Erythroblast (primary cell): ENCODE data around the gene RNASE1.
"Not testable (repeated sequence)": the region's sequence is repeated elsewhere in the genome, so short reads cannot be mapped to it uniquely, and the experiment has no call there.

Experiments
- DNase-seq, 2 experiments: peaks; one replicate each; lab custom pipeline; 2025; lab: John Stamatoyannopoulos, UW
- GATA1 ChIP-seq: IDR thresholded peaks from 2 replicates; pipeline ENCODE4 v1.6.1; 2011; ENCODE audit warnings: low read depth, mild to moderate bottlenecking, control low read depth, low read length, moderate library complexity
- POLR2A ChIP-seq: IDR thresholded peaks from 2 replicates; pipeline ENCODE4 v1.6.1; 2011; ENCODE audit warnings: mild to moderate bottlenecking, low read length

The RNASE1 gene

DNA sequence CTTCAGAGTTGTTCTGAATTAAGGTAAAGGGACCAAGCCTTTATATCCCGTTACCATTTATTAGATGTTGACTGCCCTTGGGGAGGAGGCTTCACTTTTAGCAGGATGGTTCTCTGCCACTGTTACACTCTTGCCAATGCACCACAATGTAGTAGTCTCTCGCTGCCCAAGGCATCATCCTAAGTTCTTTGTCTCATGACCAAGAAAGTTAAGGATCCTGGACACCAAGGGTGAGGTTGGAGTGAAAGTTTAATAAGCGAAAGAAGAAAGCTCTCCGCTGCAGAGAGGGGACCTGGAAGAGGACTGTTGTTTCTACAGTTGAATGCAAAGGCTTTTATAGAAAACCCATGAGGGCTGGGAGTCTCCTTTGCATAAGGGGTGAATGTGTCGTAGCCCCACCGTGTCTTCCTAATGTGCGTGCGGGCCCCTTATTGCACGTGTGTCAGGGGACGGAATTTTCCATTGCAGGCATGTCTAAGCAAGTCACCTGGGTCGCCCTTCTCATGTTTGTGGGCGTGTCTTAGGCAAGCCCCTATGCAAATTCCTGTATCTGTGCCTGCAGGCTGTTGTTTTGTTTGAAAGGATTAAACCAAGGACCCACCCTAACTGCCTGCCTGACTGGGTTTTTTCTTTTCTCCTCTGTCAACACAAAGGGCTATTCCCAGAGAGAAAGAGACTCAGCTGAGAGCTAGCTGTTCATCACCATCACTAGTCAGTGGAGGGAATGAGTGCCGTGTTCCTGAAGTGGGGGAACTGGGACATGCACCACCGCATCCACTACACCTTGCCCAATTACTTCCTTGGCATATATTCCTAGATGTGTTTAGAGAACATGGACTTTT lies 17.6 kb upstream of the RNASE1 start:
- TF ChIP-seq POLR2A (peak; percentile 47), GATA1 (no peak)
- peak; percentile 39 to 79 for DNase-seq

DNA sequence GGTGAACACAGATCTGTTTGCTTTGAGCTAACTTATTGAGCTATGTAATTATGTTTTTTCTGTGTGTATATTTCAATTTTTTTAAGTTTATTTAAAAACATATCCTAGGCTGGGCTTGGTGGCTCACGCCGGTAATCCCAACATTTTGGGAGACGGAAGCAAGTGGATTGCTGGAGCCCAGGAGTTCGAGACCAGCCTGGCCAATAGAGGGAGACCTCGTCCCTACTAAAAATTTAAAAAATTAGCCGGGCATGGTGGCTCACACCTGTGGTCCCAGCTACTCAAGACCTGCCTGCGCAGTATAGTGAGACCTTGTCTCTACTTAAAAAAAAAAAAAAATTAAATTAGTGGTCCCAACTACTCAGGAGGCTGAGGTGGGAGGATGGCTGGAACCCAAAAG lies 16.2 kb upstream of the RNASE1 start:
- no peak for DNase-seq
- TF ChIP-seq GATA1, result no peak
- TF ChIP-seq POLR2A, result no peak

DNA sequence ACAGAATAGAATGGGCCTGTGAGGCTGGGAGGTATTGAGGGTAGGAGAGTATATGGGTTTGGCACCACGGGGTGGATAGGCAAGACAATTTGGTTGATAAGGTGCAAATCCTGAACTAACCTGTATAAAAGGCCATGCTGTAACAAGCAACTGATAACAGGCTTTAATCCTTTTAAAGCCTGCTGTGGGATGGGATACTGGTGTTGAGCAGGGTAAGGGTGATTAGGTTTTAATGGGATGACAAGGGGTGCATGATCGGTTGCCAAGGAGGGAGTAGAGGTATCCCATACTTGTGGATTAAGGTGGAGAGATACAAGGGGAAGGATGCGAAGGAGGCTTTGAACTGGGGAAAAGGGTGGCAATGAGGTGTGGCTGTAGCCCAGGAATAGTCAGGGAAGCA lies 13.3 kb upstream of the RNASE1 start:
- DNase-seq, result not testable (repeated sequence)

DNA sequence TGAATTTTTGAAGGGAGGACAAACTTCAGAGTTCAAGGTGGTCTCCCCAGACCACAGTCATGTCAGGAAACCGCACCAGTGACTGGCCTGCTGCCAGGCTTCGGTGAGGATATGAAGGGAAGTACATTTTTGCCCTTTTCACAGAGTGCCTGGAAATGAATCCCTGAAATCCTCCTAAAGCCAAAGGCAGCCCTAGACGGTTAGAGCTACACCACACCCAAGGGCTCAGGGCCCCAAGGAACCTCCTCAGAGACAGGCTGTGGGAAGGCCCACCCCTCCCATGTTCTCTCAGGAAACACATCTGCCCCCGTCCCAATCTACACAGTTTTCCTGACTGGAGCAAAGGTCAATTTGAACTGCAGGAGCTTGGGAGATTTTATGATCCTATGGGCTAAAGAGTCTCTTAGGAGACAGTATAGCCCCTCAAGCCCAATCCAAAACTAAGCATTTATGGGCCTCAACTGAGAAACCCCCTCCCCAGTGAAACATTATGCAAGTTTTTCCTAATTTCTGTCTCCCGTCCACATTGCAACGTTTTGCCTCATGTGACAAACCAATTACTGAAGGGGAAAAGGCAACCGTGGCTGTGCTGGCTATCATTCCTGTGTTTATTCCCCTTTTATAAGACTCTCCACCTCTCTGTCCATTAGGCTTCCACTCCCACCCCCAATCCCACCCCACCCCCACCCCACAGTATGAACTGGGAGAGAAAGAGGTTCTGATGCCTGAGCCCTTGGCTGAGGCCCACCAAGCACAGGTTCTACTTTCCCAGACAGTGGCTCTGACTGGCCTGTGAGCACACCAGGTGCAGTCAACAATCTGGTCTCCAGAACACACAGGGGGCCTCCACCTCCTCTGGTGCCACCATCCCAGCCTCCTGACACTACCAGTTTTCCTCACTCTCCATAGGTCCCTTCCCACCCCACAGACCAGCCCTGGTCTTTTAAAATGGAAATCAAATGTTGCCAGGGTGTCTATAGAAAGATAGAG lies 9.6 kb upstream of the RNASE1 start:
- DNase-seq, result no peak
- no peak for TF ChIP-seq POLR2A
- no peak for TF ChIP-seq GATA1

DNA sequence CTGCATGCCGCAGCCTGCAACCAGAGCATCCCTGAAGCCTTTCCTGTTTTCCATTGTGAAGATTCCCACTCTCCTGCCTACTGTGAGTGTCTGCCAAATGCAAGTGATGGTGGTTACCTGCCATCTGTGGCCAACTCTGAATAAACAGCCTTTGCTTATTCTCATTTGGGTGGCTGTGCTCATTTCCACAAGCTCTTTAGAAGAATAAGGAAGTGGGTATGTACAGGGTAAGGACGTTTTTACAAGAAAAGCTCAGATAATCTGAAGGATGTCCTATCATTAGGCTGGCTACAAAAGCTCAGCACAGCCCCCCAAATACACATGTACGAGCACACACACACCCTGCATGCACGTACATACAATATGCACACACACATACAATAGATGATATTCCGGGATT lies 7.3 kb upstream of the RNASE1 start:
- TF ChIP-seq POLR2A, result no peak
- no peak for TF ChIP-seq GATA1
- DNase-seq, result no peak

DNA sequence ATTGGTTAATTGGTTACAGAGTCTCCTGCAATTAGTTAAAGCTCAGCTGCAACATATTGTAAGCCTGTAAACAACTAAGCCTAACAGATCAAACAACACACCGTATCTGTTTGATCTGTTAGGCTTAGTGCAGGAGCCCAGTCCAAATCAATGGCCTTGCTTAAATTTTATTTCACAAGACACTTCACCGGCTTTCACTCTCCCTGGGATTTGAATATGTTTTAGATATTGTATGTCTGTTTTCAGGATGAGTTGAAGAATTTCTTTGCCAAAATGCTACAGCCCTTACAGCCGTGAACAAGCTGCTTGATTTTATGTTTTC lies 5.5 kb upstream of the RNASE1 start:
- no peak for DNase-seq
- no peak for TF ChIP-seq GATA1
- TF ChIP-seq POLR2A, result no peak

DNA sequence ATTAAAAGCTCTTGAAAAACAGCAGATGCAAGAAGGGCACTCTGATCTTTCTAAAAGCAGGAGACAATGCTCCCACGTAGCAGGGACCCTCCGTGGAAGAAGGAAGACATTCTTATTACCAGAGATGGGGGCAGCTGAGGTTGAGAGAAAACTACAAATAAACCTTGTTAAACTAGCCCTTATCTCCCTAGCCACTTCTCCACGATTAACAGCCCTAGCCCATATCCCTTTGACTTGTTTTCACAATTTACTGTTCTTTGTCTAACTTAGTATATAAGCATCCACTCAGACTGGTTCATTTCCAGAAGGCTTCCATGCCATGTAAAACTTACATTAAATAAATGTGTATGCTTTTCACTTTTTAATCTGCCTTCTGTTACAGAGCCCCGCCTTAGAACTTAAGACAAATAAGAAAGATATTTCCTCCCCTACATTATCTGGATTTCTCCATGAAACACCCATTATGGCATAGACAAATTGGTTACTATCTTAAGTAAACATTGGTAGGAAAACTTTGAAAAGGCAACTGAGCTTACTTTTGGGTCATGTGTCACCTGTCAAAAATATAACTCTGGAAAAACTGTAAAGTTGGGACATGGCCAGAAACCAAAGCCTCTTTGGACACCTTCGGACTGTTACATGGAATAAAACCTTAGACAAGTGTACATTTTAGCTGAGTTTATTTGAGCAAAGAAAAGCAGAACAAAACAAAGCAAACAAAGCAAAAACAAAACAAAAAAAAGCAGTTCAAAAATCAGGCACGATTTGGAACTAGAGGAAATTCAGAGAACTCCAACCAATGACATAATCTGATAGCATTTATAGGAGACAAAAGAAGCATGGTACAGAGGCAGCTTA lies 4.9 kb upstream of the RNASE1 start:
- TF ChIP-seq POLR2A (no peak), GATA1 (no peak)
- peak; percentile 26 to 47 for DNase-seq

DNA sequence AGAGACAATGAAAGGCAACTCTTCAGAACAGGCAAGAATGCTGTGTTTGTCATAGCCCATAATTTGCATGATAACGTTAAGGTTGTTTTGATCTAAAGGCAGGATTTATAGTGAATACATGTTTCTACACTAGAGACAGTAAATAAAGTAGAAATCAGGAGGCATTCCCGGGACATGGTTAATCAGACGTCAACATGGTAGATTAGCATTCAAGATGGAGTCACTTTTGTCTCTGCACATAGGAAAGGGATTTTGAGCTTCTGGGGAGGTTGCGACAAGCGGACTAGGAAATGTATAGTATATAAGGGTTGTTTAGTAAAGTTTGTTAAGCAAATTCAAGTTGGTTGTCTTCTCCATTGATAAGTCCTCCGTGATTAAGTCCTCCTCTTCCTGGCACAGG lies 2.8 kb upstream of the RNASE1 start:
- DNase-seq, result no peak
- TF ChIP-seq POLR2A, result no peak
- no peak for TF ChIP-seq GATA1

DNA sequence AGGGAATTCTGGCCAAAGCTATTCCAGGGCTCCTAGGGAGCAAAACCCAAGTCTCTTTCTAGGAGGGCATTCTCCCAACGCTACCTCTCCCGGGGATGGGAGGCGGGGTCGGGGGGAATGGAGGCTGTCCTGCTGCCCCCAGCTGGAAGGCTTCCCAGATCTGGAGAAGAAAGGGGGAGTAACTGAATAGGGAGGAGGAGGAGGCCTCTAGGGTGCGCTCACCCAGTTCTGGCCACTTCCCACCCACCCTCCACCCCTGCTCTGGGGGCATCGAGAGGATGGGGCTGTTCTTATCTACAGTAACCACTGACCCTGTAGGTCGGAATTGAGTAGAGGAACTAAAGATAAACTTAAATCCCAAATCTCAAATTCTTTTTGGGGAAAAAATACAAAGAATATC lies 579 bp upstream of the RNASE1 start:
- DNase-seq, result peak; percentile 36 to 59
- TF ChIP-seq GATA1, result no peak

DNA sequence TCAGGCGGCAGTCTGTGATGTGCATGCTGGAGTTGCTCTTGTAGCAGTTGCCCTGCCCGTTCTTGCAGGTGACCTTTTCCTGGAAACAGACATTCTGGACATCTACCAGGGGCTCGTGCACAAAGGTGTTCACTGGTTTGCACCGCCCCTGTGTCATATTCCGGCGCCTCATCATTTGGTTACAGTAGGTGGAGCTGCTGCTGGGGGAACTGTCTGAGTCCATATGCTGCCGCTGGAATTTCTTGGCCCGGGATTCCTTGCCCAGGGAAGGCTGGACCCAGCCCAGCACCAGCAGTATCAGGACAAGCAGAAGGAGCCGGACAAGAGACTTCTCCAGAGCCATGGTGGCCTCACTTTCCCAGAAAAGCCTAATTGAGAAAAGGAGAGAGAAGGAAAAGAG lies 918 bp downstream of the RNASE1 start:
- TF ChIP-seq POLR2A, result no peak
- no peak for TF ChIP-seq GATA1
- DNase-seq, result no peak

DNA sequence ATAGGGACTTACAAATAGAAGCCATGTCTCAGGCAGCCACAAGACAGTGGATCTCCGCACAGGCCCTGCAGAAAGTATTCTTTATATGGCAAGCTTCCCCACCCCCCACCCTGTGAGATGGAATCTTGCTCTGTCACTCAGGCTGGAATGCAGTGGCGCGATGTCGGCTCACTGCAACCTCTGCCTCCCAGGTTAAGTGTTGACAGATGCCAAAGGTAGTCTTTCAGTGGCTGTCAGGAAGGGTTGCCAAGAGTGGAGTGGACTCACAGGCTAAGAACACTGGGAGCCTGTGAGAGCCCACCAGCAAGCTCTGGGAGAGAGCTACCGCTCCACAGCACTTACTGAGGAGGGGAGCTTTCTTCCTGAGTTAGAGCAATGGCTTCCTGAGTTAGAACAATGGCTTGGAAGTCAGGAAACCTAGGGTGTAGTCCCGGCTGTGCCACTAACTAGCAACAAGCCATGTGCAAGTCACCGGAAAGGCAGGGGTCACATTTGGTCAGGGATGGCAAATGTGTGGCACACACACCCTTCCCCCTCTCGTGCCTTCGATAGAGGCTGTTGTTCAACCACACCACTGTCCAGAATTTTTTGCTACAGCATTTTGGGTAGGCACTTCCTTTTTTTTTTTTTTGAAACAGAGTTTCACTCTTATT lies 2.6 kb downstream of the RNASE1 start:
- DNase-seq, result peak; percentile 85 to 87
- TF ChIP-seq POLR2A (peak; percentile 42), GATA1 (no peak)

DNA sequence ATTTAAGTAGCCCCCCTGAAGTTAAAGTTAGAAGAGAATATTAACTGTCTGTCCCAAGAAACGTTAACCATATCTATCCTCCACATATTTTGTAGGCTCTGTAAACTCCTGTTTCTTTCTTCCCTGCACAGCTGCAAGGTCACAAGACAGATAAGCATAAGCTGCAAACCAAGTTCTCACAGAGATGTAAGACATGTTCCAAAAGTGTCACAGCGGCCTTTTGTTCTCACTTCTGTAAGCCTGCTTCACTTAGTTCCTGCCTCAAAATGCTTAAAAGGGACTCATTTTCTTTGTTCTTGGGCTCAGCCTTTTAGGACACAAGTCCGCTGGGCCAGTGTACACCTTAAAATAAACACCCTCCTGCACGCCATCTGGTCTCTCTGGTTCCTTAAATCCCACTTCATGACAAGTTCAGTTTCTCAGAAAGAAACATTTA lies 3.2 kb downstream of the RNASE1 start:
- peak; percentile 89 to 96 for DNase-seq

DNA sequence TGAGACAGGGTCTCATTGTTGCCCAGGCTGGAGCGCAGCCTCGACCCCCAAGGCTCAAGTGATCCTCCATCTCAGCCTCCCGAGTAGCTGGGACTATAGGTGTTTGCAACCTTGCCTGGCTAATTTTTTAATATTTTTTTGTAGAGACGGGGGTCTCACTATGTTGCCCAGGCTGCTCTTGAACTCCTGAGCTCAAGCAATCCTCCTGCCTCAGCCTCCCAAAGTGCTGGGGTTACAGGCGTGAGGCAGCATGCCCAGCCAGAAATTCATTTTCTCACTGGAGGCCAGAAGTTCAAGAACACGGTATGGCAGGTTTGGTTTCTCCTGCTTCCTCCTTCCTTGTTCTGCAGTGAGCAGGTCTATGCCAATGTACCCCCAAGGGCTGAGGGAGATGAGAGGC lies 3.7 kb downstream of the RNASE1 start:
- DNase-seq, result peak in 1 of 2 experiments; percentile 90
- no peak for TF ChIP-seq GATA1
- TF ChIP-seq POLR2A, result no peak

More for the DNA sequence above, 3.2 kb downstream of the RNASE1 start:
- peak; percentile 69 for TF ChIP-seq POLR2A
- peak; percentile 84 for TF ChIP-seq GATA1

DNA sequence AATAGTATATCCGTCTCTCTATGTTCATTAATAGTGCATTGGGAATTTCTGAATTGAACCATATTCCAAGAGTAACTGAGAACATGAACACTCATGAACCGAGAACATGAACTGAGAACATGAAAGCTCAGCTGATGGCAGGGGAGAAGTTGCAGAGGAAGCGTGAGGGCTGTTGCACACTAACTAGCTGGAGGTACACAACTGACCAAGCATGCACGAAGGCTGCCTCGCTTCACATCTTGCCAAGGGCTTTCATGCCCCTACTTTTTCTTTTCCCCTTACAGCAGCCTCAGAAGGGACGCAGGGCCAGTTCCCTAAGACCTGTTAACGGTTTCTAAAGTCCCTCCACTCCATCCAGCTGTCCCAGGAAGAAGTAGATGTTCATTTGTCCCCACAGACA lies 4.3 kb downstream of the RNASE1 start:
- DNase-seq, result peak in 1 of 2 experiments; percentile 48
- TF ChIP-seq GATA1 (no peak), POLR2A (no peak)
